Measurements from ENCODE around the gene ERBB3. TPM values are rescaled to one million over a fixed set of nuclear protein-coding genes. Genes with fewer than 3 reads are reported as not detected.

Gene ERBB3
- polyA plus RNA-seq, 1 of the 3 experiments (the other 2 are of a cell fraction), result 1.4 TPM

DNA sequence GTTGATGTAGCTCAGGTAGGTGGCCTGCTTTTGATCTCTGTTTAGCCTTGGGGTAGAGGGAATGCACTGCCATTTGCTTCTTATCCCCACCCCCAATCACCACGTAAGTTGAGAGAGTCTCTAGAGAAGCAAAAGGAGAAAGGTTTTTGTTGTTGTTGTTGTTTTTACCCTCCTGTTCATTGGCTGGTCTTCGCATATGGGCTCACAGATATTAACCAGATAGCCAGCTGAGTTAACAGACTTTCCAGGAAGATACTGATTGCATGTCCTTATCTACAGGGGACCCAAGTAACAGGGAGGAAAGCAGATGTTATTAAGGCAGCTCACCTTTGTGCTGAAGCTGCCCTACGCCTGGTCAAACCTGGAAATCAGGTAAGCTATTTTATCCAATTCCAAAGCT, 27.3 kb downstream of the ERBB3 start:
- no peak overlapping the region for H2AFZ ChIP-seq (ENCODE audit: low read depth)
- no peak overlapping the region for H3K4me3 ChIP-seq (ENCODE audit: low read depth in 2 of 2, low read length in 1 of 2)
- no peaks in the 10 kb centered on the region for H3K27me3 ChIP-seq (ENCODE audit: insufficient read depth)
- H3K4me1 ChIP-seq (ENCODE audit: control insufficient read depth in 1 of 2, insufficient read depth in 2 of 2, low read depth in 1 of 2, low read length in 1 of 2), result peaks cover 5 to 19% of the 10 kb centered on the region in 2 experiments; a peak in 3 of 4 replicates
- peaks cover 42% of the 10 kb centered on the region for H3K79me2 ChIP-seq (ENCODE audit: insufficient read depth)
- H3F3A ChIP-seq (replicated peaks; ENCODE audit: insufficient read depth), result peaks cover 29% of the 10 kb centered on the region
- POLR2A ChIA-PET, result interaction anchor here (0.7 to 1.3 kb wide), 2 partner anchors 8 to 10 kb away, joined by 3 to 5 read pairs; partner anchors contain the start of gene RPL41
- 0 out of 2 replicates have a peak, but pooled peaks cover 3% of the 10 kb centered on the region for H4K20me1 ChIP-seq (ENCODE audit: insufficient read depth)
- 97% methylated on average over 3 of the region's 3 CpGs for WGBS (ENCODE audit: low lambda C conversion rate)
- TF ChIP-seq REST (IDR thresholded peaks at IDR 0.05; ENCODE audit: low read depth, low read length), result no peak
- TF ChIP-seq FOXM1 (IDR thresholded peaks at IDR 0.05; ENCODE audit: low read depth), result no peak
- TF ChIP-seq SIN3A (IDR thresholded peaks at IDR 0.05; ENCODE audit: borderline replicate concordance, low read depth, low read length), result no peak
- TF ChIP-seq MEF2A (IDR thresholded peaks at IDR 0.05; ENCODE audit: borderline replicate concordance, low read depth), result no peak
- TF ChIP-seq, protein P1, sequence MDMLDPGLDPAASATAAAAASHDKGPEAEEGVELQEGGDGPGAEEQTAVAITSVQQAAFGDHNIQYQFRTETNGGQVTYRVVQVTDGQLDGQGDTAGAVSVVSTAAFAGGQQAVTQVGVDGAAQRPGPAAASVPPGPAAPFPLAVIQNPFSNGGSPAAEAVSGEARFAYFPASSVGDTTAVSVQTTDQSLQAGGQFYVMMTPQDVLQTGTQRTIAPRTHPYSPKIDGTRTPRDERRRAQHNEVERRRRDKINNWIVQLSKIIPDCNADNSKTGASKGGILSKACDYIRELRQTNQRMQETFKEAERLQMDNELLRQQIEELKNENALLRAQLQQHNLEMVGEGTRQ (IDR thresholded peaks at IDR 0.05; ENCODE audit: borderline replicate concordance, low read depth, low read length), result no peak
- no peak for TF ChIP-seq JUND (IDR thresholded peaks at IDR 0.05)
- no peak for TF ChIP-seq GABPA (IDR thresholded peaks at IDR 0.05; ENCODE audit: low read depth)
- TF ChIP-seq RCOR1 (IDR thresholded peaks at IDR 0.05; ENCODE audit: low read length), result no peak
- TF ChIP-seq MXI1 (IDR thresholded peaks at IDR 0.05; ENCODE audit: low read depth, low read length), result no peak
- no peak for TF ChIP-seq NRF1 (IDR thresholded peaks at IDR 0.05; ENCODE audit: low read depth, low read length)
- no peak for TF ChIP-seq ELF1 (IDR thresholded peaks at IDR 0.05)
- TF ChIP-seq YY1 (IDR thresholded peaks at IDR 0.05; ENCODE audit: low read depth), result no peak
- TF ChIP-seq TAF1 (IDR thresholded peaks at IDR 0.05; ENCODE audit: borderline replicate concordance, low read depth, low read length), result no peak
- no peak for TF ChIP-seq RAD21 (IDR thresholded peaks at IDR 0.05; ENCODE audit: low read length)
- no peak for TF ChIP-seq ZBTB33 (IDR thresholded peaks at IDR 0.05; ENCODE audit: borderline replicate concordance, low read depth)
- no peak for TF ChIP-seq PBX3 (IDR thresholded peaks at IDR 0.05)
- TF ChIP-seq, protein P2, sequence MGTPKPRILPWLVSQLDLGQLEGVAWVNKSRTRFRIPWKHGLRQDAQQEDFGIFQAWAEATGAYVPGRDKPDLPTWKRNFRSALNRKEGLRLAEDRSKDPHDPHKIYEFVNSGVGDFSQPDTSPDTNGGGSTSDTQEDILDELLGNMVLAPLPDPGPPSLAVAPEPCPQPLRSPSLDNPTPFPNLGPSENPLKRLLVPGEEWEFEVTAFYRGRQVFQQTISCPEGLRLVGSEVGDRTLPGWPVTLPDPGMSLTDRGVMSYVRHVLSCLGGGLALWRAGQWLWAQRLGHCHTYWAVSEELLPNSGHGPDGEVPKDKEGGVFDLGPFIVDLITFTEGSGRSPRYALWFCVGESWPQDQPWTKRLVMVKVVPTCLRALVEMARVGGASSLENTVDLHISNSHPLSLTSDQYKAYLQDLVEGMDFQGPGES (IDR thresholded peaks at IDR 0.05; ENCODE audit: low read depth, low read length), result no peak
- no peaks in the 10 kb centered on the region for H3K9me2 ChIP-seq
- H3K36me3 ChIP-seq (replicated peaks in 1 of 2; ENCODE audit: control insufficient read depth in 1 of 2, insufficient read depth in 2 of 2, low read length in 1 of 2), result peaks cover 46 to 53% of the 10 kb centered on the region in 2 experiments
- no peak overlapping the region; the same call in 1 of the 2 replicates for H3K9ac ChIP-seq
- no peak overlapping the region for H3K4me2 ChIP-seq
- CTCF ChIA-PET, result interaction anchor here (0.6 to 1.9 kb wide), 8 partner anchors 26 to 395 kb away, joined by 3 to 6 read pairs (median 4); partner anchors contain the start of genes ERBB3 and SMARCC2
- DNase-seq, result no peak
- H3K9me3 ChIP-seq, result no peaks in the 10 kb centered on the region
- no peak overlapping the region for H3K27ac ChIP-seq (ENCODE audit: low read depth in 2 of 2, low read length in 1 of 2)

Data from SK-N-SH (cell line).